ENCODE data around the gene HSD17B3.
A peak's percentile ranks its signal among the peaks of the same experiment; 100 is the strongest.
"Not testable (repeated sequence)": the region's sequence is repeated elsewhere in the genome, so short reads cannot be mapped to it uniquely, and the experiment has no call there.

Gene HSD17B3

DNA sequence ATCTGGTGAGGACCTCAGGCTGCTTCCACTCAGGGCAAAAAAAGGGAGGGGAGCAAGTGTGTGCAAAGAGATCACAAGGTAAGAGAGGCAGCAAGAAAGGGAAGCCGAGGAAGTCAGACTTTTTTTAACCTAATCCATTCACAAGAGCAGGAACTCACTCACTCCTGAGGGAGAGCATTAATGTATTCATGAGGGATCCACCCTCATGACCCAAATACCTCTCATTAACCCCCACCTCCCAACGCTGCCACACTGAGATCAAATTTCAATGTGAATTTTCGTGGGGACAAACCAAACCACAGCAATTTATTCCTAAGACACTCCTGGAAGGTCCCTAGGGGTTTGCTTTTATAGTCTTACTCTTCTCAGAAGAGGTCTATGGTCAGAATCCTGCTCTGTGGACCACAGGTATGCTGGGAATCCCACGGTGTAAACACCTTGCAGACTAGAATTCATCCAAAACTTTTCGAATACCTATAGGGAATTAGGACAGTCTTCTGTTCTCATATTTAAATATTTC lies 108.7 kb downstream of the HSD17B3 start:
- TF ChIP-seq BHLHE40 (IDR thresholded peaks at IDR 0.05; ENCODE audit: borderline replicate concordance) (no peak), FOXM1 (IDR thresholded peaks at IDR 0.05; ENCODE audit: borderline replicate concordance) (no peak), L3MBTL2 (conservative IDR thresholded peaks at IDR 0.05) (no peak)
- ChIA-PET POLR2A (no interaction called here), CTCF (interaction anchor here (0.6 kb wide), 1 partner anchor 961 kb away, joined by 3 read pairs; no protein-coding TSS in a partner anchor)
- no peak for DNase-seq (ENCODE audit: extremely low spot score)

DNA sequence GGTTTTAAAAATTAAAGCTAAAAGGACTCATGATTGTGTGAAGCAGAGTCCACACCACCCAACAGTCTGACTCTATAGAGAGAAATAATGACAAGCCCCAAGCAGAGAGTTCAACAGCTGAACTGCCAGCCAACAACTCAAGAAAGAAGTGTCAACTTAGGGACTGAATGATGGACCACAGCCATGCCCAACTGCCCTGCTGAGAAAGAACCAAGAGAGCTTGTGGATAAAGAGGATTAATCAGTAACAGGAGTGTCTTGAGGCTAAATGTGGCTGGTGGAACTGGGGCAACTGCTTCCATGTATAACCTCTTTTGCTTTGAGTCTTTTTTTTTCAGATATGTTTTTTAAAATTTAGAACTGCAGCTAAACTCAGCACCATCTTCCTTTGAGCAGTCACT lies 109.3 kb downstream of the HSD17B3 start:
- no peak for DNase-seq (ENCODE audit: extremely low spot score)
- TF ChIP-seq FOXK2 (IDR thresholded peaks at IDR 0.05), result no peak
- no peak for TF ChIP-seq CTBP1 (IDR thresholded peaks at IDR 0.05; ENCODE audit: borderline replicate concordance)
- TF ChIP-seq HDGF (IDR thresholded peaks at IDR 0.05; ENCODE audit: borderline replicate concordance), result no peak
- no peak for TF ChIP-seq FOXM1 (IDR thresholded peaks at IDR 0.05; ENCODE audit: borderline replicate concordance)
- no peak for TF ChIP-seq L3MBTL2 (conservative IDR thresholded peaks at IDR 0.05)
- no peak for TF ChIP-seq FOXA1 (IDR thresholded peaks at IDR 0.05)
- no peak for TF ChIP-seq ZNF384 (IDR thresholded peaks at IDR 0.05)
- TF ChIP-seq BHLHE40 (IDR thresholded peaks at IDR 0.05; ENCODE audit: borderline replicate concordance), result no peak
- no peak for TF ChIP-seq NFRKB (IDR thresholded peaks at IDR 0.05)
- ChIA-PET CTCF (no interaction called here), POLR2A (no interaction called here)

DNA sequence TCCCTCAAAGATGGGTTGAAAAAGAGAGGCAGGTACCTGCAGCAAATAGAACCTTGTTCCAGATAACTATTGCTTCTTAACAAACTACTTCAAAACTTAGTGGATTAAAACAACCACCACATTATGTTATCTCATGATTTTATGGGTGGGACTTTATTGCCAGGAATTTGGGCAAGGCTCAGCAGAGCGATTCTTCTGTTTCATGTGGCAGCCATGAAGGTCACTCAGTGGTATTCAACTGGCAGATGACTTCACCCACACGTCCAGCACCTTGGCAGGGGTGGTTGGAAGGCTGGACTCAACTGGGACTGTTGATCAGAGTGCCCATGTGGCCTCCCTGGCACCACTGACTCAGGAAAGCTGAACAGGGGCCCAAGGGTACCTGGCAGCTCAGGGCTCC lies 112.0 kb downstream of the HSD17B3 start:
- DNase-seq (ENCODE audit: extremely low spot score), result no peak
- TF ChIP-seq HDGF (IDR thresholded peaks at IDR 0.05; ENCODE audit: borderline replicate concordance) (no peak), NFRKB (IDR thresholded peaks at IDR 0.05) (no peak), SUZ12 (IDR thresholded peaks at IDR 0.05) (no peak), SP1 (IDR thresholded peaks at IDR 0.05) (no peak), TARDBP (IDR thresholded peaks at IDR 0.05) (no peak)
- ChIA-PET CTCF (no interaction called here), POLR2A (no interaction called here)

DNA sequence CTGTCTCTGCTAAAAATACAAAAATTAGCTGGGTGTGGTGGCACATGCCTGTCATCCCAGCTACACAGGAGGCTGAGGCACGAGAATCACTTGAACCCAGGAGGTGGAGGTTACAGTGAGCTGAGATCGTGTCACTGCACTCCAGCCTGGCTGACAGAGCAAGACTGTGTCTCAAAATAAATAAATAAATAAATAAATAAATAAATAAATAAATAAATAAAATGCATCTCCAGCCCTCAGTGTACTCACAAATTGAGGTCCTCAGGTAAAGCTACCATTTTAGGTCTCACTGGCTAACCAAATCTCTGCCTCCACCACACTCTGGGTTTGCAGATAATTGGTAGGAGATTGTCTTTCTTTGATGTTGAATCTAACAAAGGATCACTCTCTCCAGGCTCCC lies 112.4 kb downstream of the HSD17B3 start:
- POLR2A ChIA-PET, result interaction anchor here (1.5 kb wide), 1 partner anchor 8 kb away, joined by 3 read pairs; no protein-coding TSS in a partner anchor
- DNase-seq (ENCODE audit: extremely low spot score); CTCF ChIA-PET: not testable (repeated sequence)

DNA sequence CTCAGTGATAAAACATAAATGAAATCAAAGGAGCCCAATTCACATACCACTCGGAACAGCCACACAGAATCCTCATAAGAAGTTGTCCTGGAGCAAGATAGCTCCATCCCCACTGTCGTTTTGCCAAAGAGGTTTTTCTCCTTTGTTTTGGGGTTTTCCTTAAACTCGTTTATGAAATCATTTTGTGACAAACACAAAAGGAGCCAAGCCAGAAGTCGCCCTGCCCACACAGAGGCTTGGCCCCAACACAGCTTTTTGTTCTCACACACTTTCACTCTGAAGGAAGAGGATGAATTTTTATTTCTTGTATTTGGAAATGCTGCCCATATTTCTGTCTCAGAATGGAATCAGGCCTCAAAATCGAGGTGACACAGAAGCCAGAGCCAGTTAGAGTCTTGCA lies 113.4 kb downstream of the HSD17B3 start:
- DNase-seq (ENCODE audit: extremely low spot score), result no peak
- ChIA-PET CTCF (no interaction called here), POLR2A (interaction anchor here (1.5 kb wide), 1 partner anchor 9 kb away, joined by 3 read pairs; no protein-coding TSS in a partner anchor)
- TF ChIP-seq ARNT (IDR thresholded peaks at IDR 0.05), result no peak
- TF ChIP-seq, protein P1, sequence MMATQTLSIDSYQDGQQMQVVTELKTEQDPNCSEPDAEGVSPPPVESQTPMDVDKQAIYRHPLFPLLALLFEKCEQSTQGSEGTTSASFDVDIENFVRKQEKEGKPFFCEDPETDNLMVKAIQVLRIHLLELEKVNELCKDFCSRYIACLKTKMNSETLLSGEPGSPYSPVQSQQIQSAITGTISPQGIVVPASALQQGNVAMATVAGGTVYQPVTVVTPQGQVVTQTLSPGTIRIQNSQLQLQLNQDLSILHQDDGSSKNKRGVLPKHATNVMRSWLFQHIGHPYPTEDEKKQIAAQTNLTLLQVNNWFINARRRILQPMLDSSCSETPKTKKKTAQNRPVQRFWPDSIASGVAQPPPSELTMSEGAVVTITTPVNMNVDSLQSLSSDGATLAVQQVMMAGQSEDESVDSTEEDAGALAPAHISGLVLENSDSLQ (IDR thresholded peaks at IDR 0.05), result no peak
- no peak for TF ChIP-seq FOXK2 (IDR thresholded peaks at IDR 0.05)
- no peak for TF ChIP-seq HDGF (IDR thresholded peaks at IDR 0.05; ENCODE audit: borderline replicate concordance)
- TF ChIP-seq SP1 (IDR thresholded peaks at IDR 0.05), result no peak
- TF ChIP-seq FOXM1 (IDR thresholded peaks at IDR 0.05; ENCODE audit: borderline replicate concordance), result no peak
- TF ChIP-seq FOXA1 (IDR thresholded peaks at IDR 0.05), result no peak
- TF ChIP-seq L3MBTL2 (conservative IDR thresholded peaks at IDR 0.05), result no peak
- no peak for TF ChIP-seq LEF1 (IDR thresholded peaks at IDR 0.05; ENCODE audit: borderline replicate concordance)
- no peak for TF ChIP-seq ELF4 (IDR thresholded peaks at IDR 0.05)
- no peak for TF ChIP-seq CTBP1 (IDR thresholded peaks at IDR 0.05; ENCODE audit: borderline replicate concordance)
- TF ChIP-seq NFRKB (IDR thresholded peaks at IDR 0.05), result no peak
- TF ChIP-seq BHLHE40 (IDR thresholded peaks at IDR 0.05; ENCODE audit: borderline replicate concordance), result no peak
- TF ChIP-seq SUZ12 (IDR thresholded peaks at IDR 0.05), result no peak
- no peak for TF ChIP-seq ZNF384 (IDR thresholded peaks at IDR 0.05)
- TF ChIP-seq TARDBP (IDR thresholded peaks at IDR 0.05), result no peak

DNA sequence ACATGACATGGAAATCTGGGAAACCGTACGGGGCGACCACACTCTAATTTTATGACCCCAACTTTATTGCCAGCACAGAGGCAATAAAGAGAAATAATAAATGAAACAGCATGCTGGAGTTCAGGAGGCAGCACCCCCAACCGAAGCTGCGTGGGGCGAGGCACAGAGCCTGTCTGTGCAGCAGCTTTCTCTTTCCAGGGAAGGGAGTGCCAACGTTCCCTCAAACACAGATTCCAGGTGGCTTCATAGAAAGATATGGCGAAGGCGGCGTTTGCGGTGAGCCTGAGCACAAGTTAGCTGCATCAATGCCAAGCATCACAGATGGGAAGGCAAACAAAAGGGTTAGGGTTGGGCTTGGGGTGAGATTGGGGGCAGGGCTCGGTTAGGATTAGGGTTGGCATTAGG lies 114.8 kb downstream of the HSD17B3 start:
- CTCF ChIA-PET, result interaction anchor here (0.9 kb wide), 1 partner anchor 12 kb away, joined by 3 read pairs; no protein-coding TSS in a partner anchor
- peak; percentile 23 for DNase-seq (ENCODE audit: extremely low spot score)
- TF ChIP-seq, protein P1 (IDR thresholded peaks at IDR 0.05), result no peak
- no peak for TF ChIP-seq FOXM1 (IDR thresholded peaks at IDR 0.05; ENCODE audit: borderline replicate concordance)
- peak; percentile 7; the same call in 1 of the 2 replicates for TF ChIP-seq L3MBTL2 (conservative IDR thresholded peaks at IDR 0.05)
- POLR2A ChIA-PET, result no interaction called here

DNA sequence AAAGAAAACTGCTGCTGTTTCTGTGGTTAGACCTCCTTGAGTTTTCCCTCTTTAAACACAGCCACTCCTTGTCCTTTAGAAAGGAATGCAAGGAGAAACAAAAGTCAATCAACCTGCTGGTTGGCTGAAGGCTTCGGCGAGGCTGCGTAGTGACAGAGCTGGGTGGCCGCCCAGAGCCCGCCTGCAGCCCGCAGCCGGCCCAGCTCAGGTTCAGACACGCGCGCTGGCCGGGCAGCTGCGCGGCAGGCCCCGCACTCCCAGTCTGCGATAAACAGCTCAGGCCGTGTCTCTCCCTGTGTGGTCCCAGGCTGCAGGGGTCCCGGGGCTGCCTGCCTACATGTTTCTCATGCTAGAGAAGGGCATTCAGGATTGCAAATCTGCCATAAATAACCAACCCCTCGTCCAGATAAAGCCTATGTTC lies 115.4 kb downstream of the HSD17B3 start:
- peak; percentile 65 for DNase-seq (ENCODE audit: extremely low spot score)
- TF ChIP-seq ZNF384 (IDR thresholded peaks at IDR 0.05) (no peak), L3MBTL2 (conservative IDR thresholded peaks at IDR 0.05) (peak; percentile 51; the same call in 1 of the 2 replicates), HDGF (IDR thresholded peaks at IDR 0.05; ENCODE audit: borderline replicate concordance) (no peak), CTBP1 (IDR thresholded peaks at IDR 0.05; ENCODE audit: borderline replicate concordance) (no peak)
- POLR2A ChIA-PET, result no interaction called here
- CTCF ChIA-PET, result interaction anchor here (0.9 kb wide), 1 partner anchor 12 kb away, joined by 3 read pairs; no protein-coding TSS in a partner anchor

DNA sequence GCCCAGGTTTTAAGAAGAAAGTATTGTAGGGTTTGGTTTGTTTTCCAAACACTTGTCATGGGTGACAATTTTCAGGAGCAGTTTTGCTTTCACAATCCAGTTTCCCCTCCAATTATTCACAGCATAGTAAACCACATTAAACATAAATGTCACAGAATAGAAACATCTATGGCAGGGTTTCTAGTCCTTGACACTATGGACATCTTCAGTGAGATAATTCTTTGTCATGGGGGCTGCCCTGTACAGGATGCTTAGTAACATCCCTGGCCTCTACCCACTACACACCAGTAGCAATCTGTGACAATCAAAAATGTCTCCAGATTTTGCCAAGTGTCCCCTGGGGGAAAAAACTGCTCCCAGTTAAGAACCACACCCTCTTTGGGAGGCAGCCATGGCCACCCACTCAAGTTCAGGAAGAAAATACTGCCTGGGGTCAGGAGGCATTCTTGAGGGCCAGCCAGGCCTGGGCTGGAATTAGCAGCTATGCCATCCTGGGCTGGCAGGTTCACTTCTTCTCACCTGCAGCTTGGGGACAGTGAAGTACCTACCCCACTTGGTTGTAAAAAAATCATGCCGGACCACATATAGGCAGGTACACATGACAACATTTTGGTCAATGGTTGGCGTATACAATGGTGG lies 116.3 kb downstream of the HSD17B3 start:
- DNase-seq (ENCODE audit: extremely low spot score), result no peak
- ChIA-PET CTCF (no interaction called here), POLR2A (no interaction called here)
- TF ChIP-seq CTBP1 (IDR thresholded peaks at IDR 0.05; ENCODE audit: borderline replicate concordance), result no peak
- no peak for TF ChIP-seq ELF4 (IDR thresholded peaks at IDR 0.05)
- no peak for TF ChIP-seq NFRKB (IDR thresholded peaks at IDR 0.05)
- TF ChIP-seq FOXA1 (IDR thresholded peaks at IDR 0.05), result no peak
- TF ChIP-seq HDGF (IDR thresholded peaks at IDR 0.05; ENCODE audit: borderline replicate concordance), result no peak
- TF ChIP-seq SP1 (IDR thresholded peaks at IDR 0.05), result no peak
- no peak for TF ChIP-seq ARNT (IDR thresholded peaks at IDR 0.05)
- TF ChIP-seq FOXM1 (IDR thresholded peaks at IDR 0.05; ENCODE audit: borderline replicate concordance), result no peak
- TF ChIP-seq FOXK2 (IDR thresholded peaks at IDR 0.05), result no peak
- no peak for TF ChIP-seq BHLHE40 (IDR thresholded peaks at IDR 0.05; ENCODE audit: borderline replicate concordance)
- no peak for TF ChIP-seq SUZ12 (IDR thresholded peaks at IDR 0.05)
- TF ChIP-seq L3MBTL2 (conservative IDR thresholded peaks at IDR 0.05), result no peak
- TF ChIP-seq ZNF384 (IDR thresholded peaks at IDR 0.05), result no peak
- no peak for TF ChIP-seq LEF1 (IDR thresholded peaks at IDR 0.05; ENCODE audit: borderline replicate concordance)
- TF ChIP-seq, protein P1 (IDR thresholded peaks at IDR 0.05), result no peak
- no peak for TF ChIP-seq TARDBP (IDR thresholded peaks at IDR 0.05)
